HepG2 (cell line): ENCODE data around the gene OSR1. TPM values are rescaled to one million over a fixed set of nuclear protein-coding genes. Genes with fewer than 3 reads are reported as not detected.

Experiments
- ATRX ChIP-seq: sonication (generic); formaldehyde crosslinking; IDR thresholded peaks from 2 replicates; pipeline ENCODE4 v1.4.0; 2020; ENCODE audit warnings: missing genetic modification reagents, borderline replicate concordance
- MAFF ChIP-seq: IDR thresholded peaks from 2 replicates; pipeline ENCODE4 v1.6.1; 2011; ENCODE audit warnings: low read depth, low read length, improper control_type of control experiment
- NPAS2 ChIP-seq: sonication (generic); formaldehyde crosslinking; IDR thresholded peaks from 2 replicates; pipeline ENCODE4 v1.8.0; 2022; ENCODE audit warnings: mild to moderate bottlenecking, missing genetic modification reagents, borderline replicate concordance
- POLR2A ChIP-seq, 2 experiments: IDR thresholded peaks; 2 replicates each; pipeline ENCODE4 v1.6.1; 2011; ENCODE audit warnings: low read depth in 2 of 2, low read length in 2 of 2, mild to moderate bottlenecking in 1 of 2, moderate library complexity in 1 of 2; ENCODE audit not compliant: insufficient read depth in 1 of 2
- SPEN ChIP-seq: sonication (generic); formaldehyde crosslinking; IDR thresholded peaks from 2 replicates; pipeline ENCODE4 v1.5.1; 2020; ENCODE audit warnings: low read depth, mild to moderate bottlenecking, missing genetic modification reagents
- TBX2 ChIP-seq: sonication (generic); formaldehyde crosslinking; IDR thresholded peaks from 2 replicates; pipeline ENCODE4 v1.5.0; 2020; ENCODE audit warnings: missing genetic modification reagents, mild to moderate bottlenecking, borderline replicate concordance
- ZNF543 ChIP-seq: sonication (generic); formaldehyde crosslinking; IDR thresholded peaks from 2 replicates; pipeline ENCODE4 v1.4.0; 2020; ENCODE audit warnings: mild to moderate bottlenecking, missing genetic modification reagents
- ZNF546 ChIP-seq: sonication (generic); formaldehyde crosslinking; conservative IDR thresholded peaks from 2 replicates; pipeline ENCODE4 v1.8.1; 2023; ENCODE audit warnings: mild to moderate bottlenecking, missing genetic modification reagents
- ZNF564 ChIP-seq: sonication (generic); formaldehyde crosslinking; IDR thresholded peaks from 2 replicates; pipeline ENCODE4 v1.8.1; 2023; ENCODE audit warnings: mild to moderate bottlenecking, missing genetic modification reagents
- polyA plus RNA-seq, 8 experiments: library from polyadenylated mRNA; depleted of rRNA in 3 of 8; stranded (reverse) in 7 of 8; unstranded in 1 of 8; fragments of >200 nt; fragmentation: Illumina TruSeq in 4 of 8; extraction: Trizol in 4 of 8; gene quantifications; 2 replicates each; pipeline versions ENCODE4 v1.2.1 to v1.2.3, GENCODE V29; 2011 to 2016; ENCODE audit warnings: low read depth in 4 of 8, missing spikeins in 1 of 8, mixed read lengths in 1 of 8; ENCODE audit not compliant: insufficient read depth in 1 of 8
- total RNA-seq, 5 experiments: library from RNA; depleted of rRNA; stranded (reverse); fragments of >200 nt; fragmentation: Illumina TruSeq; extraction: Trizol; gene quantifications; 2 replicates each; pipeline ENCODE4 v1.2.3, GENCODE V29; 2016; ENCODE audit warnings: low read depth in 1 of 5
- TF ChIP-seq, protein P1 (sequence below): sonication (generic); formaldehyde crosslinking; IDR thresholded peaks from 2 replicates; pipeline ENCODE4 v1.4.0; 2020; ENCODE audit warnings: missing genetic modification reagents
- TF ChIP-seq, protein P2 (sequence below): sonication (generic); formaldehyde crosslinking; IDR thresholded peaks from 2 replicates; pipeline ENCODE4 v1.4.0; 2020; ENCODE audit warnings: missing genetic modification reagents, mild to moderate bottlenecking, borderline replicate concordance
- TF ChIP-seq, protein P3 (sequence below): sonication (generic); formaldehyde crosslinking; conservative IDR thresholded peaks from 2 replicates; pipeline ENCODE4 v1.4.0; 2020; ENCODE audit warnings: missing genetic modification reagents
- TF ChIP-seq, protein P4 (sequence below): IDR thresholded peaks from 2 replicates; pipeline ENCODE4 v1.6.1; 2016; ENCODE audit warnings: missing compliant biosample characterization, missing genetic modification reagents, borderline replicate concordance

The OSR1 gene
- total and polyA plus RNA-seq, 2 of the 13 experiments (the other 11 are each of a cell fraction or from before 2014, with no cell fraction given), result 0.63 to 1.1 TPM

DNA sequence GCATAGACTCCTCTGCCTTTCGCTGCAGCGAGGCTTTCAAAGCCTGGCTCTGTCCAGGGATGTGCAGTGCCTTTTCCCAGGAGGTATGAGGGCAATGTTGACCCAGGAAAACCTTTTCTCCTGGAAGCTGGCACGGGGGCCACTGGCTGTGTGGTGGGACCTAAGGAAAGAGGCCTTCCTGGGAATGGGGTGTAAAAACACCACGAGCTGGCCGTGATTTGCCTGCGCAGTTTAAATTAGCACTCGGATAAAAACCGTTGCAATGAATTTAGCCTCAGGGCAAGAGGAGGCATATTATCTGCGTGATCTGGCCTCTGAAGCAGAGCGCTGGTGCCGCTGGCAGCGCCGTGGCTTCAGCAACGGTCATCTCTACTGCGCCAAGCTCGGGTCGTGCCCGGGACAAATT, 3.0 kb downstream of the OSR1 start (continued):
- TF ChIP-seq MAFF (no peak), ZNF564 (CRISPR knock-in tag) (no peak), SPEN (CRISPR knock-in tag) (no peak), ATRX (CRISPR knock-in tag) (no peak), ZNF543 (CRISPR knock-in tag) (no peak), POLR2A (IDR thresholded peaks at IDR 0.05; ENCODE audit: insufficient read depth in 1 of 2, low read depth in 2 of 2, low read length in 2 of 2) (no peak), NPAS2 (CRISPR knock-in tag) (no peak), TBX2 (CRISPR knock-in tag) (no peak), ZNF546 (CRISPR knock-in tag) (no peak)
- TF ChIP-seq, protein P1, sequence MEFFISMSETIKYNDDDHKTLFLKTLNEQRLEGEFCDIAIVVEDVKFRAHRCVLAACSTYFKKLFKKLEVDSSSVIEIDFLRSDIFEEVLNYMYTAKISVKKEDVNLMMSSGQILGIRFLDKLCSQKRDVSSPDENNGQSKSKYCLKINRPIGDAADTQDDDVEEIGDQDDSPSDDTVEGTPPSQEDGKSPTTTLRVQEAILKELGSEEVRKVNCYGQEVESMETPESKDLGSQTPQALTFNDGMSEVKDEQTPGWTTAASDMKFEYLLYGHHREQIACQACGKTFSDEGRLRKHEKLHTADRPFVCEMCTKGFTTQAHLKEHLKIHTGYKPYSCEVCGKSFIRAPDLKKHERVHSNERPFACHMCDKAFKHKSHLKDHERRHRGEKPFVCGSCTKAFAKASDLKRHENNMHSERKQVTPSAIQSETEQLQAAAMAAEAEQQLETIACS, result no peak
- TF ChIP-seq, protein P2, sequence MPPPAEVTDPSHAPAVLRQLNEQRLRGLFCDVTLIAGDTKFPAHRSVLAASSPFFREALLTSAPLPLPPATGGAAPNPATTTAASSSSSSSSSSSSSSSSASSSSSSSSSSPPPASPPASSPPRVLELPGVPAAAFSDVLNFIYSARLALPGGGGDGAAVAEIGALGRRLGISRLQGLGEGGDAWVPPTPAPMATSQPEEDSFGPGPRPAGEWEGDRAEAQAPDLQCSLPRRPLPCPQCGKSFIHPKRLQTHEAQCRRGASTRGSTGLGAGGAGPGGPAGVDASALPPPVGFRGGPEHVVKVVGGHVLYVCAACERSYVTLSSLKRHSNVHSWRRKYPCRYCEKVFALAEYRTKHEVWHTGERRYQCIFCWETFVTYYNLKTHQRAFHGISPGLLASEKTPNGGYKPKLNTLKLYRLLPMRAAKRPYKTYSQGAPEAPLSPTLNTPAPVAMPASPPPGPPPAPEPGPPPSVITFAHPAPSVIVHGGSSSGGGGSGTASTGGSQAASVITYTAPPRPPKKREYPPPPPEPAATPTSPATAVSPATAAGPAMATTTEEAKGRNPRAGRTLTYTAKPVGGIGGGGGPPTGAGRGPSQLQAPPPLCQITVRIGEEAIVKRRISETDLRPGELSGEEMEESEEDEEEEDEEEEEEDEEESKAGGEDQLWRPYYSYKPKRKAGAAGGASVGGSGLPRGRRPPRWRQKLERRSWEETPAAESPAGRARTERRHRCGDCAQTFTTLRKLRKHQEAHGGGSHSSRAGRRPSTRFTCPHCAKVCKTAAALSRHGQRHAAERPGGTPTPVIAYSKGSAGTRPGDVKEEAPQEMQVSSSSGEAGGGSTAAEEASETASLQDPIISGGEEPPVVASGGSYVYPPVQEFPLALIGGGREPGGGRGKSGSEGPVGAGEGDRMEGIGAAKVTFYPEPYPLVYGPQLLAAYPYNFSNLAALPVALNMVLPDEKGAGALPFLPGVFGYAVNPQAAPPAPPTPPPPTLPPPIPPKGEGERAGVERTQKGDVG (CRISPR knock-in tag), result no peak
- TF ChIP-seq, protein P3, sequence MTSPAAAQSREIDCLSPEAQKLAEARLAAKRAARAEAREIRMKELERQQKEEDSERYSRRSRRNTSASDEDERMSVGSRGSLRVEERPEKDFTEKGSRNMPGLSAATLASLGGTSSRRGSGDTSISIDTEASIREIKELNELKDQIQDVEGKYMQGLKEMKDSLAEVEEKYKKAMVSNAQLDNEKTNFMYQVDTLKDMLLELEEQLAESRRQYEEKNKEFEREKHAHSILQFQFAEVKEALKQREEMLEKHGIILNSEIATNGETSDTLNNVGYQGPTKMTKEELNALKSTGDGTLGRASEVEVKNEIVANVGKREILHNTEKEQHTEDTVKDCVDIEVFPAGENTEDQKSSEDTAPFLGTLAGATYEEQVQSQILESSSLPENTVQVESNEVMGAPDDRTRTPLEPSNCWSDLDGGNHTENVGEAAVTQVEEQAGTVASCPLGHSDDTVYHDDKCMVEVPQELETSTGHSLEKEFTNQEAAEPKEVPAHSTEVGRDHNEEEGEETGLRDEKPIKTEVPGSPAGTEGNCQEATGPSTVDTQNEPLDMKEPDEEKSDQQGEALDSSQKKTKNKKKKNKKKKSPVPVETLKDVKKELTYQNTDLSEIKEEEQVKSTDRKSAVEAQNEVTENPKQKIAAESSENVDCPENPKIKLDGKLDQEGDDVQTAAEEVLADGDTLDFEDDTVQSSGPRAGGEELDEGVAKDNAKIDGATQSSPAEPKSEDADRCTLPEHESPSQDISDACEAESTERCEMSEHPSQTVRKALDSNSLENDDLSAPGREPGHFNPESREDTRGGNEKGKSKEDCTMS (CRISPR knock-in tag), result no peak
- TF ChIP-seq, protein P4, sequence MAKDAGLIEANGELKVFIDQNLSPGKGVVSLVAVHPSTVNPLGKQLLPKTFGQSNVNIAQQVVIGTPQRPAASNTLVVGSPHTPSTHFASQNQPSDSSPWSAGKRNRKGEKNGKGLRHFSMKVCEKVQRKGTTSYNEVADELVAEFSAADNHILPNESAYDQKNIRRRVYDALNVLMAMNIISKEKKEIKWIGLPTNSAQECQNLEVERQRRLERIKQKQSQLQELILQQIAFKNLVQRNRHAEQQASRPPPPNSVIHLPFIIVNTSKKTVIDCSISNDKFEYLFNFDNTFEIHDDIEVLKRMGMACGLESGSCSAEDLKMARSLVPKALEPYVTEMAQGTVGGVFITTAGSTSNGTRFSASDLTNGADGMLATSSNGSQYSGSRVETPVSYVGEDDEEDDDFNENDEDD (CRISPR knock-in tag), result no peak
- TF ChIP-seq, all 625 proteins: peak for 0
